CD4-positive, alpha-beta T cell treated with Interleukin-10 for 1 hour (primary cell): ENCODE results near the gene RAB44.

Source experiments
- DNase-seq: peaks from one replicate; pipeline ENCODE4 v3.0.0-alpha.2; 2020

The RAB44 gene

DNA sequence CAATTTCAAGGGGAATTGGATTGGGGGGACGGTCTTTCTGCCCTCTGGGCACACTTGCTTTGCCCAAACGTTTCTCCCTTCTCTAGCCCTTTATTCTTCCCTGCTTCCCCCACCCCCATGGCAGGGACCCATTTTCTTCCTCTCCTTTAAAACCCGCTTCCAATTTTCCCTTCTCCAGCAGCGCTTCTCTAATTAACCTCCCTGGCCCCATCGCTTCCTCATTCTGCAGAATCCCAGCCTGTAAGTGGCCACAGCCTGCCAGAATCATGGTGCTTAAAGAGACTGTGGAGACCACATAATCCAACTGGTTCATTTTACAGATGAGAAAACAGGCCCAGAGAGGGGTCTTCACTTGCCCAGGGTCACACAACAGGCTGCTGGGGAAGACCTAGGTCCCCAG, 80.2 kb downstream of the RAB44 start:
- DNase-seq = no peak

- DNase-seq = no peak
These were observed 81.6 kb downstream of the RAB44 start for GRCh38 chr6:36779227-36779626.

GRCh38 chr6:36780442-36781177, 83.0 kb downstream of the RAB44 start:
- DNase-seq = no peak

DNA sequence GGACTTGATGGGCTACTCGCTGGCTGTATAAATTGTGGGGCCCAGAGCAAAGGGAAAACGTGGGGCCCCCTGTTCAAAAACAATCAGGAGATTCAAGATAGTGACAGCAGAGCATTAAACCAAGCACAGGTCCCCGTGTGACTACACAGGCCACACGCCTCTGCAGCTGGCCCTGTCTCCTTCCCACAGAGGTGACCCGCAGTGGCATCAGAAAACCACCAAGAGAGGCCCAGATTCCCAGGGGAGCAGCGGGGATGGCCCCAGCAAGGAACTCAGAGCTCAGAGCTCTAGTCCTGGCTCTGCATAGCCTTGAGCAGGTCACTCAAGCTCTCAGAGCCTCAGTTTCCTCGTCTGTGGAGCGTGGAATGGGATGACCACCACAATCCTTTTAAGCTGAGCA, 84.0 kb downstream of the RAB44 start:
- DNase-seq = no peak
